Kidney epithelial cell (primary cell): ENCODE measurements around the gene PHACTR3. TPM values are rescaled to one million over a fixed set of nuclear protein-coding genes. Genes with fewer than 3 reads are reported as not detected.

Experiments used
- DNase-seq: peaks from one replicate; pipeline ENCODE4 v3.0.0-alpha.2; 2010; ENCODE audit warnings: low read depth
- H3K27me3 ChIP-seq: 2 replicates; pipeline ENCODE4 v1.6.0; 2011; ENCODE audit warnings: low read length; ENCODE audit not compliant: control insufficient read depth, insufficient read depth
- H3K36me3 ChIP-seq: 2 replicates; pipeline ENCODE4 v1.5.1; 2011; ENCODE audit warnings: low read length; ENCODE audit not compliant: control insufficient read depth, insufficient read depth
- H3K4me3 ChIP-seq: 2 replicates; pipeline ENCODE4 v1.5.1; 2011; ENCODE audit warnings: low read depth, mild to moderate bottlenecking, control low read depth, low read length
- CTCF ChIP-seq: IDR thresholded peaks from 2 replicates; pipeline ENCODE4 v1.5.1; 2011; ENCODE audit warnings: mild to moderate bottlenecking, moderate library complexity, low read length, control low read depth, inconsistent platforms; ENCODE audit not compliant: insufficient read depth, poor library complexity, severe bottlenecking
- total RNA-seq: library from RNA; depleted of rRNA; stranded (reverse); fragments of >200 nt; gene quantifications from 2 replicates; pipeline ENCODE4 v1.2.3, GENCODE V29; 2015

Gene PHACTR3
- total RNA-seq, 1 donor from 2014 or later, result not detected

GRCh38 chr20:59692139-59692538 is 87.8 kb downstream of the PHACTR3 start:
- no peak overlapping the region for H3K4me3 ChIP-seq
- H3K36me3 ChIP-seq, result no peaks in the 10 kb centered on the region
- H3K27me3 ChIP-seq, result no peaks in the 10 kb centered on the region
- TF ChIP-seq CTCF, result no peak
- DNase-seq, result no peak

- Histone ChIP-seq H3K36me3 (no peaks in the 10 kb centered on the region), H3K4me3 (no peak overlapping the region), H3K27me3 (no peaks in the 10 kb centered on the region)
- DNase-seq, result no peak
- TF ChIP-seq CTCF, result no peak
Measured at GRCh38 chr20:59693587-59693986, 89.2 kb downstream of the PHACTR3 start.

GRCh38 chr20:59696476-59696875 is 92.1 kb downstream of the PHACTR3 start:
- Histone ChIP-seq H3K27me3 (no peaks in the 10 kb centered on the region), H3K36me3 (no peaks in the 10 kb centered on the region), H3K4me3 (no peak overlapping the region)
- DNase-seq, result no peak
- TF ChIP-seq CTCF, result no peak

GRCh38 chr20:59697068-59697467 is 92.7 kb downstream of the PHACTR3 start:
- Histone ChIP-seq H3K36me3 (no peaks in the 10 kb centered on the region), H3K27me3 (no peaks in the 10 kb centered on the region), H3K4me3 (no peak overlapping the region)
- no peak for TF ChIP-seq CTCF
- DNase-seq, result no peak

GRCh38 chr20:59698598-59698997 is 94.3 kb downstream of the PHACTR3 start:
- H3K4me3 ChIP-seq, result no peak overlapping the region
- no peaks in the 10 kb centered on the region for H3K27me3 ChIP-seq
- no peaks in the 10 kb centered on the region for H3K36me3 ChIP-seq
- no peak for TF ChIP-seq CTCF
- DNase-seq, result no peak

- no peaks in the 10 kb centered on the region for H3K27me3 ChIP-seq
- DNase-seq, result no peak
- TF ChIP-seq CTCF, result no peak
- no peak overlapping the region for H3K4me3 ChIP-seq
- H3K36me3 ChIP-seq, result no peaks in the 10 kb centered on the region
Measured at GRCh38 chr20:59701236-59701635, 96.9 kb downstream of the PHACTR3 start.
